H9 (cell line): Measurements from ENCODE around the gene PTGES2. TPM values are rescaled to one million over a fixed set of nuclear protein-coding genes. Genes with fewer than 3 reads are reported as not detected.
A peak's percentile ranks its signal among the peaks of the same experiment; 100 is the strongest.

Experiments
- DNase-seq: peaks from one replicate; pipeline ENCODE4 v3.0.0-alpha.2; 2017
- H2AFZ ChIP-seq: one replicate; pipeline ENCODE4 v1.6.1; 2013; ENCODE audit warnings: mild to moderate bottlenecking, low read length, control low read depth, moderate library complexity
- H2AK5ac ChIP-seq: 2 replicates; pipeline ENCODE4 v1.6.1; 2013; ENCODE audit warnings: low read length, control low read depth, mixed read lengths; ENCODE audit not compliant: insufficient read length
- H2BK120ac ChIP-seq: one replicate; pipeline ENCODE4 v1.6.1; 2013; ENCODE audit warnings: low read depth, mild to moderate bottlenecking, low read length, control low read depth, inconsistent platforms; ENCODE audit not compliant: poor library complexity, severe bottlenecking
- H2BK12ac ChIP-seq: 2 replicates; pipeline ENCODE4 v1.6.1; 2013; ENCODE audit warnings: low read length, control low read depth, mixed read lengths, low read depth; ENCODE audit not compliant: insufficient read length
- H2BK15ac ChIP-seq: 2 replicates; pipeline ENCODE4 v1.6.1; 2013; ENCODE audit warnings: low read depth, low read length, control low read depth
- H2BK20ac ChIP-seq: one replicate; pipeline ENCODE4 v1.6.1; 2013; ENCODE audit warnings: low read depth, mild to moderate bottlenecking, low read length, control low read depth, inconsistent platforms; ENCODE audit not compliant: poor library complexity, severe bottlenecking
- H2BK5ac ChIP-seq: 2 replicates; pipeline ENCODE4 v1.6.1; 2013; ENCODE audit warnings: low read length, control low read depth, mixed read lengths; ENCODE audit not compliant: insufficient read length
- H3K14ac ChIP-seq: 2 replicates; pipeline ENCODE4 v1.6.1; 2013; ENCODE audit warnings: low read length, control low read depth; ENCODE audit not compliant: insufficient read depth
- H3K18ac ChIP-seq: 2 replicates; pipeline ENCODE4 v1.6.1; 2013; ENCODE audit warnings: low read depth, mild to moderate bottlenecking, mixed read lengths, low read length, control low read depth; ENCODE audit not compliant: insufficient read length
- H3K23ac ChIP-seq: 2 replicates; pipeline ENCODE4 v1.6.1; 2013; ENCODE audit warnings: low read length, control low read depth, mixed read lengths, low read depth; ENCODE audit not compliant: insufficient read length
- H3K23me2 ChIP-seq: 2 replicates; pipeline ENCODE4 v1.6.1; 2013; ENCODE audit warnings: low read depth, mild to moderate bottlenecking, mixed read lengths, low read length, control low read depth; ENCODE audit not compliant: insufficient read length, poor library complexity, severe bottlenecking
- H3K27ac ChIP-seq: 2 replicates; pipeline ENCODE4 v1.5.1; 2013; ENCODE audit warnings: low read length, control low read depth, mixed read lengths, low read depth; ENCODE audit not compliant: insufficient read length
- H3K27me3 ChIP-seq: 2 replicates; pipeline ENCODE4 v1.6.1; 2013; ENCODE audit warnings: low read length, control low read depth, inconsistent platforms; ENCODE audit not compliant: insufficient read depth
- H3K4ac ChIP-seq: 2 replicates; pipeline ENCODE4 v1.6.1; 2013; ENCODE audit warnings: low read depth, mild to moderate bottlenecking, control low read depth, inconsistent platforms, low read length, moderate library complexity
- H3K4me1 ChIP-seq: 2 replicates; pipeline ENCODE4 v1.6.1; 2013; ENCODE audit warnings: low read length, control low read depth, inconsistent platforms; ENCODE audit not compliant: insufficient read depth
- H3K4me2 ChIP-seq: 2 replicates; pipeline ENCODE4 v1.6.1; 2013; ENCODE audit warnings: low read length, control low read depth, mixed read lengths; ENCODE audit not compliant: insufficient read length, insufficient read depth
- H3K56ac ChIP-seq: 2 replicates; pipeline ENCODE4 v1.6.1; 2013; ENCODE audit warnings: low read depth, mild to moderate bottlenecking, mixed read lengths, low read length, control low read depth; ENCODE audit not compliant: insufficient read length
- H3K79me1 ChIP-seq: 2 replicates; pipeline ENCODE4 v1.6.1; 2013; ENCODE audit warnings: low read depth, mild to moderate bottlenecking, moderate library complexity, low read length, control low read depth, inconsistent platforms; ENCODE audit not compliant: insufficient read depth, poor library complexity, severe bottlenecking
- H3K79me2 ChIP-seq: 2 replicates; pipeline ENCODE4 v1.6.1; 2013; ENCODE audit warnings: low read length, control low read depth, inconsistent platforms; ENCODE audit not compliant: insufficient read depth
- H3K9ac ChIP-seq: 2 replicates; pipeline ENCODE4 v1.6.1; 2013; ENCODE audit warnings: low read length, control low read depth, mixed read lengths; ENCODE audit not compliant: insufficient read length; ENCODE audit errors: extremely low read depth
- H3K9me3 ChIP-seq: one replicate; pipeline ENCODE4 v1.6.1; 2013; ENCODE audit warnings: low read depth, low read length, inconsistent platforms; ENCODE audit not compliant: control insufficient read depth
- H3T11ph ChIP-seq: one replicate; pipeline ENCODE4 v1.6.1; 2013; ENCODE audit warnings: mild to moderate bottlenecking, low read length, control low read depth, inconsistent platforms
- H4K20me1 ChIP-seq: one replicate; pipeline ENCODE4 v1.6.1; 2013; ENCODE audit not compliant: control insufficient read depth, insufficient read length, insufficient read depth
- H4K5ac ChIP-seq: 2 replicates; pipeline ENCODE4 v1.6.1; 2013; ENCODE audit warnings: low read depth, mild to moderate bottlenecking, mixed read lengths, low read length, control low read depth; ENCODE audit not compliant: insufficient read length
- H4K8ac ChIP-seq: replicated peaks from 2 replicates; pipeline ENCODE4 v1.6.1; 2013; ENCODE audit warnings: low read length, control low read depth, mixed read lengths, low read depth; ENCODE audit not compliant: insufficient read length
- H4K91ac ChIP-seq: 2 replicates; pipeline ENCODE4 v1.6.1; 2013; ENCODE audit warnings: low read depth, mild to moderate bottlenecking, moderate library complexity, mixed read lengths, low read length, control low read depth; ENCODE audit not compliant: insufficient read length
- H3K27ac Mint-ChIP-seq, 3 experiments: 2 replicates in 2 of 3; 3 replicates in 1 of 3; pipeline ENCODE4 v1.8.0; 2020 to 2021; ENCODE audit warnings: mixed read lengths in 3 of 3, mild to moderate bottlenecking in 1 of 3, moderate library complexity in 1 of 3
- H3K27me3 Mint-ChIP-seq: 2 replicates; pipeline ENCODE4 v1.8.0; 2021; ENCODE audit warnings: low read depth, mild to moderate bottlenecking, moderate library complexity, mixed read lengths
- H3K36me3 Mint-ChIP-seq, 3 experiments: 2 replicates in 2 of 3; 3 replicates in 1 of 3; pipeline ENCODE4 v1.8.0; 2020 to 2021; ENCODE audit warnings: low read depth in 3 of 3, mixed read lengths in 3 of 3; ENCODE audit not compliant: insufficient read depth in 1 of 3
- H3K4me1 Mint-ChIP-seq, 2 experiments: 2 replicates each; pipeline ENCODE4 v1.8.0; 2020; ENCODE audit warnings: mixed read lengths in 2 of 2
- H3K4me3 Mint-ChIP-seq, 2 experiments: 2 replicates in 1 of 2; 3 replicates in 1 of 2; pipeline ENCODE4 v1.8.0; 2020 to 2021; ENCODE audit warnings: mild to moderate bottlenecking in 2 of 2, mixed read lengths in 2 of 2, moderate library complexity in 1 of 2
- H3K9me3 Mint-ChIP-seq, 2 experiments: 2 replicates in 1 of 2; 3 replicates in 1 of 2; pipeline ENCODE4 v1.8.0; 2020; ENCODE audit warnings: mild to moderate bottlenecking in 2 of 2, mixed read lengths in 2 of 2, moderate library complexity in 1 of 2
- WGBS: extraction: QIAGEN DNeasy Blood & Tissue Kit; methylation state at CpG from one replicate; pipeline ENCODE4 v1.1.7; 2013; ENCODE audit warnings: missing lambda C conversion rate, low lambda C conversion rate, mixed read lengths; ENCODE audit not compliant: insufficient read length; ENCODE audit errors: extremely low coverage; 5-methylcytosine and 5-hydroxymethylcytosine counted together
- total RNA-seq: library from RNA; stranded (reverse); gene quantifications from 2 replicates; pipeline ENCODE4 v1.2.1, GENCODE V29; 2021
- TF ChIP-seq, protein P1 (sequence below): fragments of 200-600 bp; sonication (generic); conservative IDR thresholded peaks from 3 replicates; pipeline ENCODE4 v1.8.0; 2021; ENCODE audit warnings: antibody characterized with exemption, mild to moderate bottlenecking

The PTGES2 gene
- total RNA-seq, 1 experiment from 2014 or later = 63.9 TPM

DNA sequence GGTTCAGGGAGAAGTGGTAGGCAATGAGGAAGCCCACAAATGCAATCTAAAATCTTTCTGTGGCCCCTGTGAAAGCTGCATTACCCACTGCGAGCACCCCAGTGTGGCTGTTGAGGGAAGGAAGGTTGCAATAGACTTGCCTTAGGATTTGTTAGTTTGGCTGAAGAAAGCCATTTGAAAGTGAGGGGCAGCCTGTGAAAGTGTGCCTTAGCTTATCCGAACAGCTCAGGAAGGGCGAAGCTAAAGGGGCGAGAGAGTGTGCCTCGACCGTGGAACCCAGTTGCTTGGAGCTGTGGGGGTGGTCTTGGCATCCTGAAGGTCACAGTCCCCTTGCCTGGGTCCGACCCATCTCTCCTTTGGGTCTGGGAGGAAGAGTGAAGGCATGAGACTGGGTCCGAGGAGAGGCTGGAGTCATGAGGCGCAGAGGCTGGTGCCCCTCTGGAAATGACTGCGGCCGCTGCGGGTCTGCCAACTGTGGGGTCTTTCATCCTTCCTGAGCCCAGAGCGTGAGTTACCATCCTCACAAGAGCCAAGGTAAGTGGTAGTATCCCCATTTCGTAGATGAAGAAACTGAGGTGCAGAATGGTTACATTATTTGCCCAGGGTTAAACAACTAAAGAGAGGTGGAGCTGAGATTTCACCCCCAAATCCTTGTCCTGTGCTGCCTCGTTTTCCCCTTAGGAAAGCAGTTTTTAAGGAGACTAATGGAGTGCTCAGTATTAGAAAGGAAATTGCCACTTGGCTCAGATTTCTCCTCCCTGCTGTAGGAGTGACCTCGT lies 35.1 kb downstream of the PTGES2 start:
- Histone ChIP-seq H3K4ac (no peak overlapping the region; the same call in 1 of the 2 replicates), H3T11ph (no peak overlapping the region), H3K23ac (no peak overlapping the region), H2AFZ (no peak overlapping the region), H2BK5ac (no peak overlapping the region), H4K91ac (peak overlapping the region; percentile 44), H4K20me1 (no peaks in the 10 kb centered on the region), H2AK5ac (no peak overlapping the region), H3K79me2 (no peaks in the 10 kb centered on the region; the same call in 1 of the 2 replicates), H2BK120ac (no peak overlapping the region), H2BK20ac (no peak overlapping the region), H4K5ac (no peak overlapping the region), H3K9me3 (no peaks in the 10 kb centered on the region), H3K4me2 (no peak overlapping the region), H3K18ac (peak overlapping the region; percentile 40), H3K27ac (no peak overlapping the region), H3K9ac (no peak overlapping the region), H3K14ac (peak overlapping the region; percentile 61; the same call in 1 of the 2 replicates), H3K23me2 (no peaks in the 10 kb centered on the region), H3K79me1 (peaks cover 8% of the 10 kb centered on the region), H2BK15ac (no peak overlapping the region), H3K27me3 (no peaks in the 10 kb centered on the region), H3K4me1 (no peaks in the 10 kb centered on the region), H4K8ac (no peak overlapping the region), H2BK12ac (no peak overlapping the region), H3K56ac (no peak overlapping the region)
- H3K4me3 Mint-ChIP-seq = no peak overlapping the region; a peak in 1 of 5 replicates
- H3K27ac Mint-ChIP-seq = peak overlapping the region in 2 of 3 experiments; percentile 27 to 64; a peak in 3 of 7 replicates
- TF ChIP-seq, protein P1, sequence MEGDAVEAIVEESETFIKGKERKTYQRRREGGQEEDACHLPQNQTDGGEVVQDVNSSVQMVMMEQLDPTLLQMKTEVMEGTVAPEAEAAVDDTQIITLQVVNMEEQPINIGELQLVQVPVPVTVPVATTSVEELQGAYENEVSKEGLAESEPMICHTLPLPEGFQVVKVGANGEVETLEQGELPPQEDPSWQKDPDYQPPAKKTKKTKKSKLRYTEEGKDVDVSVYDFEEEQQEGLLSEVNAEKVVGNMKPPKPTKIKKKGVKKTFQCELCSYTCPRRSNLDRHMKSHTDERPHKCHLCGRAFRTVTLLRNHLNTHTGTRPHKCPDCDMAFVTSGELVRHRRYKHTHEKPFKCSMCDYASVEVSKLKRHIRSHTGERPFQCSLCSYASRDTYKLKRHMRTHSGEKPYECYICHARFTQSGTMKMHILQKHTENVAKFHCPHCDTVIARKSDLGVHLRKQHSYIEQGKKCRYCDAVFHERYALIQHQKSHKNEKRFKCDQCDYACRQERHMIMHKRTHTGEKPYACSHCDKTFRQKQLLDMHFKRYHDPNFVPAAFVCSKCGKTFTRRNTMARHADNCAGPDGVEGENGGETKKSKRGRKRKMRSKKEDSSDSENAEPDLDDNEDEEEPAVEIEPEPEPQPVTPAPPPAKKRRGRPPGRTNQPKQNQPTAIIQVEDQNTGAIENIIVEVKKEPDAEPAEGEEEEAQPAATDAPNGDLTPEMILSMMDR = no peak
- peaks cover 0 to 1% (median 0%) of the 10 kb centered on the region in 3 experiments; a peak in 2 of 7 replicates for H3K36me3 Mint-ChIP-seq
- no peak for DNase-seq
- no peaks in the 10 kb centered on the region for H3K27me3 Mint-ChIP-seq
- WGBS = no CpG with 5 or more reads among the region's 16 CpGs
- no peaks in the 10 kb centered on the region for H3K9me3 Mint-ChIP-seq
- peaks cover 27 to 30% of the 10 kb centered on the region in 2 experiments for H3K4me1 Mint-ChIP-seq
